SK-N-SH treated with all-trans-retinoic acid at 6 μM for 48 hours (cell line): ENCODE measurements around the gene CDYL.
"Not testable (repeated sequence)": the region's sequence is repeated elsewhere in the genome, so short reads cannot be mapped to it uniquely, and the experiment has no call there.

Experiments used
- ATAC-seq: fragments of 200-7000 bp; cut with Tn5 transposase; 3 replicates; pipeline ENCODE4 v1.9.1; 2020; ENCODE audit warnings: mild to moderate bottlenecking, moderate library complexity
- ARNTL ChIP-seq: fragments of 450-650 bp; formaldehyde crosslinking; IDR thresholded peaks from 2 replicates; pipeline ENCODE4 v1.5.0; 2020; ENCODE audit warnings: low read depth, mild to moderate bottlenecking, moderate library complexity, borderline replicate concordance
- BACH2 ChIP-seq: fragments of 250-450 bp; sonication (Bioruptor Pico); IDR thresholded peaks from 2 replicates; pipeline ENCODE4 v1.9.0; 2021; ENCODE audit warnings: mild to moderate bottlenecking, borderline replicate concordance
- CSDC2 ChIP-seq: fragments of 250-450 bp; sonication (Bioruptor Pico); IDR thresholded peaks from 2 replicates; pipeline ENCODE4 v1.5.0; 2020; ENCODE audit warnings: mild to moderate bottlenecking, moderate library complexity
- ESRRG ChIP-seq: fragments of 250-450 bp; sonication (Bioruptor Pico); IDR thresholded peaks from 2 replicates; pipeline ENCODE4 v1.6.1; 2021; ENCODE audit warnings: mild to moderate bottlenecking
- GLIS3 ChIP-seq: fragments of 250-450 bp; sonication (Bioruptor Pico); IDR thresholded peaks from 2 replicates; pipeline ENCODE4 v1.5.0; 2020; ENCODE audit warnings: mild to moderate bottlenecking, moderate library complexity
- ISL1 ChIP-seq: fragments of 250-450 bp; sonication (Bioruptor Pico); IDR thresholded peaks from 2 replicates; pipeline ENCODE4 v2.1.2; 2022; ENCODE audit warnings: mild to moderate bottlenecking, moderate library complexity
- OSR1 ChIP-seq: fragments of 250-450 bp; sonication (Bioruptor Pico); IDR thresholded peaks from 2 replicates; pipeline ENCODE4 v1.8.0; 2022; ENCODE audit warnings: moderate library complexity, mild to moderate bottlenecking, inconsistent platforms
- PPARA ChIP-seq: fragments of 250-450 bp; sonication (Bioruptor Pico); IDR thresholded peaks from 2 replicates; pipeline ENCODE4 v1.5.0; 2020; ENCODE audit warnings: mild to moderate bottlenecking, borderline replicate concordance
- SNAI2 ChIP-seq: fragments of 250-450 bp; sonication (Bioruptor Pico); IDR thresholded peaks from 2 replicates; pipeline ENCODE4 v1.5.0; 2020; ENCODE audit warnings: mild to moderate bottlenecking, moderate library complexity
- TOX ChIP-seq: fragments of 250-450 bp; sonication (Bioruptor Pico); IDR thresholded peaks from 2 replicates; pipeline ENCODE4 v1.8.0; 2021; ENCODE audit warnings: mild to moderate bottlenecking, moderate library complexity, borderline replicate concordance
- ZC3H10 ChIP-seq: fragments of 250-450 bp; sonication (Bioruptor Pico); IDR thresholded peaks from 2 replicates; pipeline ENCODE4 v1.5.1; 2021; ENCODE audit warnings: mild to moderate bottlenecking, moderate library complexity
- ZFP3 ChIP-seq: fragments of 250-450 bp; sonication (Bioruptor Pico); IDR thresholded peaks from 2 replicates; pipeline ENCODE4 v1.5.0; 2020; ENCODE audit warnings: mild to moderate bottlenecking, moderate library complexity
- ZFP30 ChIP-seq: fragments of 450-650 bp; formaldehyde crosslinking; IDR thresholded peaks from 2 replicates; pipeline ENCODE4 v1.5.0; 2022; ENCODE audit warnings: mild to moderate bottlenecking, moderate library complexity
- ZNF70 ChIP-seq: fragments of 450-650 bp; formaldehyde crosslinking; IDR thresholded peaks from 2 replicates; pipeline ENCODE4 v1.5.0; 2020; ENCODE audit warnings: mild to moderate bottlenecking, moderate library complexity
- TF ChIP-seq, protein P1 (sequence below): fragments of 250-450 bp; sonication (Bioruptor Pico); IDR thresholded peaks from 2 replicates; pipeline ENCODE4 v1.5.1; 2020; ENCODE audit warnings: low read depth, mild to moderate bottlenecking, moderate library complexity
- TF ChIP-seq, protein P2 (sequence below): fragments of 250-450 bp; sonication (Bioruptor Pico); IDR thresholded peaks from 2 replicates; pipeline ENCODE4 v1.5.1; 2021; ENCODE audit warnings: mild to moderate bottlenecking, moderate library complexity
- TF ChIP-seq, protein P3 (sequence below): fragments of 250-450 bp; sonication (Bioruptor Pico); IDR thresholded peaks from 2 replicates; pipeline ENCODE4 v1.8.0; 2021; ENCODE audit warnings: low read depth, mild to moderate bottlenecking, moderate library complexity, borderline replicate concordance

The CDYL gene

DNA sequence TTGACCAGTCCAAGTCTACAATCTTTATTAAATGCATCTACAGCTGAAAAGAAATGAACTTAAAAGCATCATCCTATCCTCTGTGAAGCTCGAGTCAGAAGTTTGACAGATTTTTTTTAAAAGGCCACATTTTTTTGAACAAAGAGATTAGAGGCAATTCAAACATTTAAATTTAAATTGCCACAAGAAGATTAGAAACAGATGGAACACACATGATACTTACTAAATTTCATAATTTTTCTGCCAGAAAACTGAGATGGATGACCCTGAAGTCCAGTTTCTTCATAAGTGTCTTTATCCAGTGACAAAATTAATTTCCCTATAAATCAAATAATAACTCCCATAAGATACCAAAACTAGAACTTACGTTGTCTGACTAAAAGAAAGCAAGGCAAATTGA lies 223.4 kb downstream of the CDYL start (continued):
- TF ChIP-seq, protein P1, sequence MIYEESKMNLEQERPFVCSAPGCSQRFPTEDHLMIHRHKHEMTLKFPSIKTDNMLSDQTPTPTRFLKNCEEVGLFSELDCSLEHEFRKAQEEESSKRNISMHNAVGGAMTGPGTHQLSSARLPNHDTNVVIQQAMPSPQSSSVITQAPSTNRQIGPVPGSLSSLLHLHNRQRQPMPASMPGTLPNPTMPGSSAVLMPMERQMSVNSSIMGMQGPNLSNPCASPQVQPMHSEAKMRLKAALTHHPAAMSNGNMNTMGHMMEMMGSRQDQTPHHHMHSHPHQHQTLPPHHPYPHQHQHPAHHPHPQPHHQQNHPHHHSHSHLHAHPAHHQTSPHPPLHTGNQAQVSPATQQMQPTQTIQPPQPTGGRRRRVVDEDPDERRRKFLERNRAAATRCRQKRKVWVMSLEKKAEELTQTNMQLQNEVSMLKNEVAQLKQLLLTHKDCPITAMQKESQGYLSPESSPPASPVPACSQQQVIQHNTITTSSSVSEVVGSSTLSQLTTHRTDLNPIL (CRISPR knock-in tag) = no peak
- TF ChIP-seq, protein P2, sequence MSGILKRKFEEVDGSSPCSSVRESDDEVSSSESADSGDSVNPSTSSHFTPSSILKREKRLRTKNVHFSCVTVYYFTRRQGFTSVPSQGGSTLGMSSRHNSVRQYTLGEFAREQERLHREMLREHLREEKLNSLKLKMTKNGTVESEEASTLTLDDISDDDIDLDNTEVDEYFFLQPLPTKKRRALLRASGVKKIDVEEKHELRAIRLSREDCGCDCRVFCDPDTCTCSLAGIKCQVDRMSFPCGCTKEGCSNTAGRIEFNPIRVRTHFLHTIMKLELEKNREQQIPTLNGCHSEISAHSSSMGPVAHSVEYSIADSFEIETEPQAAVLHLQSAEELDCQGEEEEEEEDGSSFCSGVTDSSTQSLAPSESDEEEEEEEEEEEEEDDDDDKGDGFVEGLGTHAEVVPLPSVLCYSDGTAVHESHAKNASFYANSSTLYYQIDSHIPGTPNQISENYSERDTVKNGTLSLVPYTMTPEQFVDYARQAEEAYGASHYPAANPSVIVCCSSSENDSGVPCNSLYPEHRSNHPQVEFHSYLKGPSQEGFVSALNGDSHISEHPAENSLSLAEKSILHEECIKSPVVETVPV (CRISPR knock-in tag) = no peak
- TF ChIP-seq ZFP3 (no peak), ISL1 (CRISPR knock-in tag) (no peak)

DNA sequence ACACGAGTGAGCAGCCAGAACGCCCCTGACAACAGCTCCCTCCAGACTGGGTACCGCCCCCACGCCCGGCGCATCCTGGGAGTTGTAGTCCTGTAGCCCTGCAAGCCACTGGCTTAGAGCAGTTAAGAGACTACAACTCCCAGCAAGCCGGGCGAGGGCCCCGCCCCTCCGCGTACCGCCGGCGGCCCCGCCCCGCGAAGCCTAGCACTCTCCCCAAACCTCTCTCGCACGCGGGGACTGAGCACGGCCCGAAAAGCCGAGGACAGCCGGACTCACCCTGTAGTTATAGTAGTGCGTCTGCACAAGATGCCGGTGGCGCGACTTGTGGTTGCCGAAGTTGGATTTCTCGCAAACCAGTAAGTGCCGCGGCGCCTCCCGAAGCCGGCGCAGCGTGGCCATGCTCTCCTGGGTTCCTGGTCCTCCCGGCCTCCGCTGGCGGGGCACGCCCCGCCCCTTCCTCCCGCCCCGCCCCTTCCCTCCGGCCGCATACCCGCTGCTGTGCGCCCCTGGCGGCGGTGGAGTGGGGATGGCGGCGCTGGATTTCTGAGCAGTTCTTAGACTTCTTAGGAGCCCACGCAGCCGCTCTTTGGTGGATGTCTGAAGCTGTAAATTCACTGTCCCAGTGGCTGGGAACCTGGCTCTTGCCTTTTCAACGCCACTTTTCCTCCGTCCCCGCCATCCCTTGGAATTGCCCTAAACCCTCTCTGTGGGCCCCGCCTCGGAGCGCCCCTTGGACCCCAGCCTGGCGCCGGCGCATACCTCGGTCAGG lies 227.6 kb downstream of the CDYL start, which contains the start of gene RPP40:
TSS of gene RPP40 (minus strand) at position 434 of the 769 bp plus-strand sequence. CDS start at position 399, 35 bp downstream.
- ATAC-seq = peak; percentile 97
- TF ChIP-seq ARNTL (CRISPR knock-in tag) (peak; percentile 28; the same call in 1 of the 2 replicates), SNAI2 (no peak), PPARA (0 out of 2 replicates have a peak, but pooled peaks have one; percentile 55), OSR1 (CRISPR knock-in tag) (no peak), ZFP30 (CRISPR knock-in tag) (no peak), ISL1 (CRISPR knock-in tag) (no peak), ZNF70 (no peak), ESRRG (CRISPR knock-in tag) (no peak), ZC3H10 (no peak), TOX (CRISPR knock-in tag) (no peak), CSDC2 (CRISPR knock-in tag) (no peak)
- TF ChIP-seq, protein P3, sequence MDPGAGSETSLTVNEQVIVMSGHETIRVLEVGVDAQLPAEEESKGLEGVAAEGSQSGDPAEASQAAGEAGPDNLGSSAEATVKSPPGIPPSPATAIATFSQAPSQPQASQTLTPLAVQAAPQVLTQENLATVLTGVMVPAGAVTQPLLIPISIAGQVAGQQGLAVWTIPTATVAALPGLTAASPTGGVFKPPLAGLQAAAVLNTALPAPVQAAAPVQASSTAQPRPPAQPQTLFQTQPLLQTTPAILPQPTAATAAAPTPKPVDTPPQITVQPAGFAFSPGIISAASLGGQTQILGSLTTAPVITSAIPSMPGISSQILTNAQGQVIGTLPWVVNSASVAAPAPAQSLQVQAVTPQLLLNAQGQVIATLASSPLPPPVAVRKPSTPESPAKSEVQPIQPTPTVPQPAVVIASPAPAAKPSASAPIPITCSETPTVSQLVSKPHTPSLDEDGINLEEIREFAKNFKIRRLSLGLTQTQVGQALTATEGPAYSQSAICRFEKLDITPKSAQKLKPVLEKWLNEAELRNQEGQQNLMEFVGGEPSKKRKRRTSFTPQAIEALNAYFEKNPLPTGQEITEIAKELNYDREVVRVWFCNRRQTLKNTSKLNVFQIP (CRISPR knock-in tag) = no peak

DNA sequence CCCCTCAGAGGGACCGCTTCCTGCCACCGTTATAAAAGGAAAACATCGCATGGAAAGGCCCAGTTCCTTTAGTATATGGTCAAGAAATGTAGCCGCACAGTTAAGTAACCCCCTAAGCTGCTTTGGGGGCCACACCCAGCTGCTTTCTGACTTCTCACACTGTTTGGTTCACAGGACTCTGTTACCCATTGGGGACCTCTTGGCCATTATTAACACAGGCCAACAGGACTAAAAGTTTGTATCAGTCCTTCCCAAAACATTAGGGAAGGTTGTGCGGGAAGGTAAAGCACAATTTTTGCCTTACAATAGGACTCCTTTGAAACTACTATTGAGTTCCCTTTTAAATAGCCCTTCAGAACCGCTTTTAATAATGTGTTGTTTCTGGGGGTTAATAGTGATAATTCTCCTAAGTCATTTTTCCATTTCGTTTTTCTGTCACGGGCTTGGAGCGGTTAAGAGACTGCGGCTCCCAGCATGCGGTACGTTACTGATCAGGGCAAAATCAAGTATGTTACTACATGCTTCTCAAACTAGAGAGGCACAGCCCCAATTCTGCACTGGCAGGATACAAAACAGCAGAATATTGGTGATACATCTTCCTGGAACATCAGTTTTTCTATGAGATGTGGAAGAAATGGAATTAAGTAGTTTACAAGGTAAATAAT lies 228.3 kb downstream of the CDYL start:
- ATAC-seq = peak; percentile 1
- no peak for TF ChIP-seq BACH2
- TF ChIP-seq, protein P3 (CRISPR knock-in tag) = no peak
- no peak for TF ChIP-seq TOX (CRISPR knock-in tag)
- no peak for TF ChIP-seq ZFP3
- TF ChIP-seq GLIS3 (CRISPR knock-in tag) = no peak
- TF ChIP-seq CSDC2 (CRISPR knock-in tag) = no peak
- TF ChIP-seq SNAI2 = no peak

DNA sequence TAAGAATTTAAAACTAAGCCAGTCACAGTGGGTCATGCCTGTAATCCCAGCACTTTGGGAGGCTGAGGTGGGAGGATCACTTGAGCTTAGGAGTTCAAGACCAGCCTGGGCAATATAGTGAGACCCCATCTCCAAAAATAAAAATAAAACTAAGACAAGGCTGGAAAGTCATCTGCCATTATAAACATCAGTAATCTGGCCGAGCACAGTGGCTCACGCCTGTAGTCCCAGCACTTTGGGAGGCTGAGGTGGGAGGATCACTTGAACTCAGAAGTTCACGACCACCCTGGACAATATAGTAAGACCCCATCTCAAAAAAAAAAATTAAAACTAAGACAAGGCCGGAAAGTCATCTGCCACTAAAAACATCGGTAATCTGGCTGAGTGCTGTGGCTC lies 228.8 kb downstream of the CDYL start:
- ATAC-seq = not testable (repeated sequence)
